KMS-11 (cell line): ENCODE measurements around the gene NOXO1.

ENCODE experiments used
- H2AFZ ChIP-seq: fragments of 200-600 bp; sonication (generic); 2 replicates; pipeline ENCODE4 v1.6.1; 2016; ENCODE audit warnings: antibody characterized with exemption, mixed run types, low read depth
- H3K27ac ChIP-seq: fragments of 200-600 bp; sonication (generic); 2 replicates; pipeline ENCODE4 v1.6.1; 2016; ENCODE audit warnings: mild to moderate bottlenecking, mixed run types
- H3K27me3 ChIP-seq: fragments of 200-600 bp; sonication (generic); 2 replicates; pipeline ENCODE4 v1.6.1; 2017; ENCODE audit warnings: mild to moderate bottlenecking, low read depth, mixed run types, moderate library complexity; ENCODE audit not compliant: insufficient read depth
- H3K36me3 ChIP-seq: fragments of 200-600 bp; sonication (generic); 2 replicates; pipeline ENCODE4 v1.6.1; 2017; ENCODE audit warnings: mild to moderate bottlenecking, mixed run types; ENCODE audit not compliant: insufficient read depth
- H3K4me1 ChIP-seq: fragments of 200-600 bp; sonication (generic); 2 replicates; pipeline ENCODE4 v1.6.1; 2016; ENCODE audit warnings: mild to moderate bottlenecking, low read depth, mixed run types; ENCODE audit not compliant: poor library complexity, severe bottlenecking
- H3K4me2 ChIP-seq: fragments of 200-600 bp; sonication (generic); 2 replicates; pipeline ENCODE4 v1.7.0; 2016; ENCODE audit warnings: mild to moderate bottlenecking, mixed run types
- H3K4me3 ChIP-seq: fragments of 200-600 bp; sonication (generic); IDR thresholded peaks from 2 replicates; pipeline ENCODE4 v1.6.1; 2017; ENCODE audit warnings: low read depth, low read length, mixed read lengths; ENCODE audit not compliant: insufficient read depth
- H3K79me2 ChIP-seq: fragments of 200-600 bp; sonication (generic); 2 replicates; pipeline ENCODE4 v1.6.1; 2016; ENCODE audit warnings: low read depth, mixed run types; ENCODE audit not compliant: insufficient read depth
- H3K9ac ChIP-seq: fragments of 200-600 bp; sonication (generic); 2 replicates; pipeline ENCODE4 v1.6.1; 2016; ENCODE audit warnings: mild to moderate bottlenecking, mixed run types
- H4K20me1 ChIP-seq: fragments of 200-600 bp; sonication (generic); 2 replicates; pipeline ENCODE4 v1.6.1; 2016; ENCODE audit warnings: mild to moderate bottlenecking, mixed run types; ENCODE audit not compliant: insufficient read depth
- CTCF ChIP-seq: fragments of 200-600 bp; sonication (generic); conservative IDR thresholded peaks from 2 replicates; pipeline ENCODE4 v1.6.1; 2017; ENCODE audit warnings: low read depth, mild to moderate bottlenecking, antibody characterized with exemption, low read length, moderate library complexity, mixed read lengths

NOXO1 gene

GRCh38 chr16:2009164-2009711, 28.0 kb upstream of the NOXO1 start:
- peak overlapping the region; percentile 61 for H3K27ac ChIP-seq
- no peaks in the 10 kb centered on the region for H3K27me3 ChIP-seq
- peak overlapping the region; percentile 78 for H3K9ac ChIP-seq
- peak overlapping the region; percentile 54; the same call in 1 of the 2 replicates for H2AFZ ChIP-seq
- H4K20me1 ChIP-seq: peaks cover 15% of the 10 kb centered on the region
- no peak; the same call in 1 of the 2 replicates for TF ChIP-seq CTCF
- no peaks in the 10 kb centered on the region for H3K36me3 ChIP-seq
- H3K4me1 ChIP-seq: peaks cover 23% of the 10 kb centered on the region
- peaks cover 50% of the 10 kb centered on the region for H3K79me2 ChIP-seq
- H3K4me3 ChIP-seq: no peak overlapping the region
- H3K4me2 ChIP-seq: peak overlapping the region; percentile 96

GRCh38 chr16:2008631-2009163, 27.4 kb upstream of the NOXO1 start:
- peaks cover 15% of the 10 kb centered on the region for H4K20me1 ChIP-seq
- TF ChIP-seq CTCF: no peak
- H3K27me3 ChIP-seq: no peaks in the 10 kb centered on the region
- H3K9ac ChIP-seq: peak overlapping the region; percentile 78
- peak overlapping the region; percentile 61 for H3K27ac ChIP-seq
- H3K36me3 ChIP-seq: no peaks in the 10 kb centered on the region
- peaks cover 23% of the 10 kb centered on the region for H3K4me1 ChIP-seq
- H3K4me2 ChIP-seq: peak overlapping the region; percentile 96
- no peak overlapping the region for H3K4me3 ChIP-seq
- peaks cover 51% of the 10 kb centered on the region for H3K79me2 ChIP-seq
- H2AFZ ChIP-seq: peak overlapping the region; percentile 54; the same call in 1 of the 2 replicates

- Histone ChIP-seq H3K4me1 (peaks cover 23% of the 10 kb centered on the region), H4K20me1 (peaks cover 15% of the 10 kb centered on the region)
These were observed 26.8 kb upstream of the NOXO1 start for GRCh38 chr16:2008009-2008526.

More at GRCh38 chr16:2008009-2008526, 26.8 kb upstream of the NOXO1 start:
- Histone ChIP-seq H3K79me2 (peaks cover 56% of the 10 kb centered on the region), H3K9ac (peak overlapping the region; percentile 78; the same call in 1 of the 2 replicates), H3K4me3 (no peak overlapping the region), H2AFZ (no peak overlapping the region), H3K36me3 (no peaks in the 10 kb centered on the region), H3K27ac (peak overlapping the region; percentile 61), H3K27me3 (no peaks in the 10 kb centered on the region), H3K4me2 (peak overlapping the region; percentile 96)
- no peak for TF ChIP-seq CTCF
